NT2/D1 (cell line): ENCODE data around the gene BCKDHA.

Experiments
- DNase-seq: peaks from one replicate; pipeline ENCODE4 v3.0.0-alpha.2; 2011; ENCODE audit warnings: low read depth, low spot score
- H3K27me3 ChIP-seq: 2 replicates; pipeline ENCODE4 v1.6.0; 2011; ENCODE audit warnings: mild to moderate bottlenecking; ENCODE audit not compliant: insufficient read length, insufficient read depth
- H3K36me3 ChIP-seq: 2 replicates; pipeline ENCODE4 v1.6.1; 2011; ENCODE audit warnings: mild to moderate bottlenecking, low read length, mixed read lengths; ENCODE audit not compliant: insufficient read depth, insufficient read length
- H3K4me1 ChIP-seq: 2 replicates; pipeline ENCODE4 v1.5.1; 2011; ENCODE audit not compliant: insufficient read depth, insufficient read length
- H3K4me3 ChIP-seq: 2 replicates; pipeline ENCODE4 v1.5.1; 2011; ENCODE audit warnings: low read depth; ENCODE audit not compliant: insufficient read length
- H3K9ac ChIP-seq: 2 replicates; pipeline ENCODE4 v1.6.0; 2011; ENCODE audit warnings: low read depth; ENCODE audit not compliant: insufficient read length
- H3K9me3 ChIP-seq: 2 replicates; pipeline ENCODE4 v1.5.1; 2011; ENCODE audit warnings: mild to moderate bottlenecking, low read length; ENCODE audit not compliant: insufficient read depth
- SUZ12 ChIP-seq: IDR thresholded peaks from 2 replicates; pipeline ENCODE4 v1.6.1; 2011; ENCODE audit not compliant: insufficient read length, insufficient read depth; ENCODE audit errors: extremely low read depth
- YY1 ChIP-seq: IDR thresholded peaks from 2 replicates; pipeline ENCODE4 v1.6.1; 2011; ENCODE audit not compliant: insufficient read length, insufficient read depth
- ZNF274 ChIP-seq: IDR thresholded peaks from 2 replicates; pipeline ENCODE4 v1.6.1; 2011; ENCODE audit warnings: mild to moderate bottlenecking, low read depth, low read length

BCKDHA gene

GRCh38 chr19:41412953-41413352, 15.3 kb downstream of the BCKDHA start:
- no peak overlapping the region for H3K9ac ChIP-seq
- no peak for DNase-seq
- peaks cover 30% of the 10 kb centered on the region for H3K36me3 ChIP-seq
- H3K4me1 ChIP-seq = peaks cover 4% of the 10 kb centered on the region
- H3K27me3 ChIP-seq = no peaks in the 10 kb centered on the region
- H3K4me3 ChIP-seq = no peak overlapping the region
- TF ChIP-seq SUZ12 (no peak), ZNF274 (no peak), YY1 (no peak)
- H3K9me3 ChIP-seq = no peaks in the 10 kb centered on the region

GRCh38 chr19:41413947-41414346, 16.3 kb downstream of the BCKDHA start:
- no peak overlapping the region for H3K9ac ChIP-seq
- no peak overlapping the region for H3K4me3 ChIP-seq
- H3K4me1 ChIP-seq = peaks cover 4% of the 10 kb centered on the region
- no peak for DNase-seq
- H3K36me3 ChIP-seq = peaks cover 32% of the 10 kb centered on the region
- no peaks in the 10 kb centered on the region for H3K27me3 ChIP-seq
- TF ChIP-seq YY1 = no peak
- TF ChIP-seq ZNF274 = no peak
- TF ChIP-seq SUZ12 = no peak
- H3K9me3 ChIP-seq = no peaks in the 10 kb centered on the region

- no peaks in the 10 kb centered on the region for H3K27me3 ChIP-seq
- no peak for DNase-seq
- H3K9ac ChIP-seq = no peak overlapping the region
- no peak overlapping the region for H3K4me3 ChIP-seq
- no peaks in the 10 kb centered on the region for H3K4me1 ChIP-seq
- H3K36me3 ChIP-seq = peaks cover 35% of the 10 kb centered on the region
- no peaks in the 10 kb centered on the region for H3K9me3 ChIP-seq
- no peak for TF ChIP-seq SUZ12
- TF ChIP-seq ZNF274 = no peak
- no peak for TF ChIP-seq YY1
Observed at GRCh38 chr19:41414461-41414860, 16.8 kb downstream of the BCKDHA start.

GRCh38 chr19:41415154-41415571, 17.5 kb downstream of the BCKDHA start:
- Histone ChIP-seq H3K9ac (no peak overlapping the region), H3K4me3 (no peak overlapping the region), H3K9me3 (no peaks in the 10 kb centered on the region), H3K36me3 (peaks cover 35% of the 10 kb centered on the region), H3K4me1 (no peaks in the 10 kb centered on the region), H3K27me3 (no peaks in the 10 kb centered on the region)
- DNase-seq = no peak
- TF ChIP-seq ZNF274 (no peak), YY1 (no peak), SUZ12 (no peak)

- no peak overlapping the region for H3K4me3 ChIP-seq
- no peak overlapping the region for H3K9ac ChIP-seq
- no peaks in the 10 kb centered on the region for H3K27me3 ChIP-seq
- TF ChIP-seq ZNF274 = no peak
- no peak for TF ChIP-seq SUZ12
- no peak for TF ChIP-seq YY1
- H3K4me1 ChIP-seq = no peaks in the 10 kb centered on the region
- H3K9me3 ChIP-seq = no peaks in the 10 kb centered on the region
- DNase-seq = no peak
- H3K36me3 ChIP-seq = peaks cover 32% of the 10 kb centered on the region
Observed at GRCh38 chr19:41416194-41416674, 18.6 kb downstream of the BCKDHA start.

GRCh38 chr19:41420101-41420880, 22.7 kb downstream of the BCKDHA start:
- no peaks in the 10 kb centered on the region for H3K4me1 ChIP-seq
- no peak for TF ChIP-seq SUZ12
- no peak for TF ChIP-seq ZNF274
- no peak for TF ChIP-seq YY1
- no peaks in the 10 kb centered on the region for H3K9me3 ChIP-seq
- no peaks in the 10 kb centered on the region for H3K27me3 ChIP-seq
- DNase-seq = no peak
- peaks cover 31% of the 10 kb centered on the region for H3K36me3 ChIP-seq
- H3K4me3 ChIP-seq = no peak overlapping the region
- no peak overlapping the region for H3K9ac ChIP-seq

- no peak for DNase-seq
- Histone ChIP-seq H3K9ac (no peak overlapping the region), H3K9me3 (no peaks in the 10 kb centered on the region), H3K4me3 (no peak overlapping the region), H3K27me3 (no peaks in the 10 kb centered on the region), H3K4me1 (peaks cover 3% of the 10 kb centered on the region), H3K36me3 (peaks cover 34% of the 10 kb centered on the region)
- TF ChIP-seq SUZ12 (no peak), ZNF274 (no peak), YY1 (no peak)
Observed at GRCh38 chr19:41421314-41421713, 23.7 kb downstream of the BCKDHA start.
